Measurements from ENCODE around the gene FBXO38. TPM values are rescaled to one million over a fixed set of nuclear protein-coding genes. Genes with fewer than 3 reads are reported as not detected.

The FBXO38 gene
- total RNA-seq, 4 donors from 2014 or later = 70.0 to 182 (median 79.3) TPM

DNA sequence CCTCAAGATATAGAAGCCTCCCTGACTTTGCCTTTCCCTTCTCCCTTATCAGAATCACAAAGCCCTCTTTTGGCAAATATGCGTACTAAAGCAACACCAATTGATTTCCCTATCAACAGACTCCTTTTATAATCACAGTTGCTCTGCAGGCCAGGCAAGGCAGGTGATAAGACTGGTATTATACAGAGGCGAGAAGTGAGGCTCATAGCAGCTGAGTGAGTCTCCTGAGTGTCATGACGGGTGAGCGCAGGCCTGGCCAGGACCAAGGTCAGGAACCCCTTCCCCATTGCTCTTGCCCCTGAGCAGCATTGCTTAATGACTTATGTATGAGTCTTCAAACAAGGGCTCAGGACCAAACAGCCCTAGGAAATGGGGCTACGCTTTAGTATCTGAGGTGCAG is 70.8 kb downstream of the FBXO38 start:
- WGBS, 2 donors (ENCODE audit: low coverage in 1 of 2) = 91 to 100% methylated on average over 1 to 5 of the region's 5 CpGs
- Histone ChIP-seq H3K4me3 (no peak overlapping the region), H3K27ac (no peak overlapping the region), H3K36me3 (no peaks in the 10 kb centered on the region), H3K4me1 (no peaks in the 10 kb centered on the region), H3K9me3 (no peaks in the 10 kb centered on the region), H3K27me3 (no peaks in the 10 kb centered on the region)
- intact Hi-C loops (cut with DNase I; ENCODE audit: low total_unique reads) (no loop called here), in situ Hi-C loops (cut with MboI; ENCODE audit: low pct_ligation_motif_present in 1 of 4, low pct_unique_long_range_greater_than_20kb in 1 of 4, low sequenced_read_pairs in 3 of 4) (no loop called here)
- TF ChIP-seq, protein P1, sequence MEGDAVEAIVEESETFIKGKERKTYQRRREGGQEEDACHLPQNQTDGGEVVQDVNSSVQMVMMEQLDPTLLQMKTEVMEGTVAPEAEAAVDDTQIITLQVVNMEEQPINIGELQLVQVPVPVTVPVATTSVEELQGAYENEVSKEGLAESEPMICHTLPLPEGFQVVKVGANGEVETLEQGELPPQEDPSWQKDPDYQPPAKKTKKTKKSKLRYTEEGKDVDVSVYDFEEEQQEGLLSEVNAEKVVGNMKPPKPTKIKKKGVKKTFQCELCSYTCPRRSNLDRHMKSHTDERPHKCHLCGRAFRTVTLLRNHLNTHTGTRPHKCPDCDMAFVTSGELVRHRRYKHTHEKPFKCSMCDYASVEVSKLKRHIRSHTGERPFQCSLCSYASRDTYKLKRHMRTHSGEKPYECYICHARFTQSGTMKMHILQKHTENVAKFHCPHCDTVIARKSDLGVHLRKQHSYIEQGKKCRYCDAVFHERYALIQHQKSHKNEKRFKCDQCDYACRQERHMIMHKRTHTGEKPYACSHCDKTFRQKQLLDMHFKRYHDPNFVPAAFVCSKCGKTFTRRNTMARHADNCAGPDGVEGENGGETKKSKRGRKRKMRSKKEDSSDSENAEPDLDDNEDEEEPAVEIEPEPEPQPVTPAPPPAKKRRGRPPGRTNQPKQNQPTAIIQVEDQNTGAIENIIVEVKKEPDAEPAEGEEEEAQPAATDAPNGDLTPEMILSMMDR (IDR thresholded peaks at IDR 0.05) = no peak
- TF ChIP-seq EP300 (IDR thresholded peaks at IDR 0.05; ENCODE audit: low read depth) = no peak
- TF ChIP-seq POLR2A (IDR thresholded peaks at IDR 0.05) = no peak
- DNase-seq = no peak

DNA sequence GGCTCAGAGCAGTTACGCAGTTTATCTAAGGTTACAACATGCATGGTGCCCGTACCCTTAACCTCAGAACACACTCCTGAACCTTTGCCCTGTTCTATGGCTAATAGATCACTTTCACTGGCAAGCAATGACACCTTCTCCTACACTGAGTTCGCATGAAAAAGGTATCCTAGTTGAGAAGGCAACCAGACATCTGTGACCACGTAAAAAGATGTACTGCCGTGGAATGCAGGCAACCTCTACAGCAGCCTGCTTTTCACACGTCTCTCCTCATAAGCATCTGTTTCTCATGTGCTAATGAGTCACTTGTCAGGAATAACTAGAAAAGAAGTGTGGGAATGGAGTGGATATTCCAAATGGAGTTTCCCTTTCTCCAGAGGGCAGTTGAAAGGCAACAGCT is 71.4 kb downstream of the FBXO38 start:
- DNase-seq = no peak
- WGBS, 2 donors (ENCODE audit: low coverage in 1 of 2) = 85 to 100% methylated on average over 1 to 6 of the region's 6 CpGs
- no peaks in the 10 kb centered on the region for H3K36me3 ChIP-seq
- intact Hi-C loops (cut with DNase I; ENCODE audit: low total_unique reads) (no loop called here), in situ Hi-C loops (cut with MboI; ENCODE audit: low pct_ligation_motif_present in 1 of 4, low pct_unique_long_range_greater_than_20kb in 1 of 4, low sequenced_read_pairs in 3 of 4) (no loop called here)
- H3K4me1 ChIP-seq = no peaks in the 10 kb centered on the region
- no peak overlapping the region for H3K4me3 ChIP-seq
- no peak overlapping the region for H3K27ac ChIP-seq
- H3K9me3 ChIP-seq = no peaks in the 10 kb centered on the region
- TF ChIP-seq POLR2A (IDR thresholded peaks at IDR 0.05) (no peak), POLR2AphosphoS5 (IDR thresholded peaks at IDR 0.05) (no peak), EP300 (IDR thresholded peaks at IDR 0.05; ENCODE audit: low read depth) (no peak)
- TF ChIP-seq, protein P1 (IDR thresholded peaks at IDR 0.05) = no peak
- H3K27me3 ChIP-seq = no peaks in the 10 kb centered on the region

DNA sequence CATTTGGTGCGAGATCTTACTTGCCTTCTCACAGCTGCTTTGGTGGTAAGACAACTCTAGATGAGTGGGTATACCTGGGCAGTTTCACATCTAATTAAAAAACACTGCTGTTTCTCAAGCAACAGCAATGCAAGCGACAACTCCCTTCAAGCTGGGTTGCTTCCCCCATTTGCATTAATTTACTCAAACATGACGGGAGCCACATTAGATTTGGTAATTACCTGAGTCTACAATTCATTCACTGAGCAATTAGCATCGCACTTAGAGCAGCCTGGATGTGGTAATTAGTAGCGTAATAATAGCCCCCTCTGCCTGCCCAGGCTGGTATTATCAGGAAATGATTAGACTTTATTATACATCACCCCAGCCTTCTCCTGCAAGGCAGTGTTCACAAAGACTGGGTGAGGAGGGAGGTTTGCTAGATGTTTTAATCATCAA is 73.4 kb downstream of the FBXO38 start:
- no peaks in the 10 kb centered on the region for H3K9me3 ChIP-seq
- H3K4me1 ChIP-seq = no peaks in the 10 kb centered on the region
- intact Hi-C loops (cut with DNase I; ENCODE audit: low total_unique reads) (no loop called here), in situ Hi-C loops (cut with MboI; ENCODE audit: low pct_ligation_motif_present in 1 of 4, low pct_unique_long_range_greater_than_20kb in 1 of 4, low sequenced_read_pairs in 3 of 4) (no loop called here)
- H3K36me3 ChIP-seq = no peaks in the 10 kb centered on the region
- no peaks in the 10 kb centered on the region for H3K27me3 ChIP-seq
- no peak overlapping the region for H3K27ac ChIP-seq
- no peak overlapping the region for H3K4me3 ChIP-seq
- no peak for DNase-seq
- no peak for TF ChIP-seq POLR2AphosphoS5 (IDR thresholded peaks at IDR 0.05)
- TF ChIP-seq, protein P1 (IDR thresholded peaks at IDR 0.05) = no peak
- no peak for TF ChIP-seq EP300 (IDR thresholded peaks at IDR 0.05; ENCODE audit: low read depth)
- TF ChIP-seq POLR2A (IDR thresholded peaks at IDR 0.05) = no peak
- WGBS, 2 donors (ENCODE audit: low coverage in 1 of 2) = 60 to 75% methylated on average over 2 to 5 of the region's 5 CpGs

DNA sequence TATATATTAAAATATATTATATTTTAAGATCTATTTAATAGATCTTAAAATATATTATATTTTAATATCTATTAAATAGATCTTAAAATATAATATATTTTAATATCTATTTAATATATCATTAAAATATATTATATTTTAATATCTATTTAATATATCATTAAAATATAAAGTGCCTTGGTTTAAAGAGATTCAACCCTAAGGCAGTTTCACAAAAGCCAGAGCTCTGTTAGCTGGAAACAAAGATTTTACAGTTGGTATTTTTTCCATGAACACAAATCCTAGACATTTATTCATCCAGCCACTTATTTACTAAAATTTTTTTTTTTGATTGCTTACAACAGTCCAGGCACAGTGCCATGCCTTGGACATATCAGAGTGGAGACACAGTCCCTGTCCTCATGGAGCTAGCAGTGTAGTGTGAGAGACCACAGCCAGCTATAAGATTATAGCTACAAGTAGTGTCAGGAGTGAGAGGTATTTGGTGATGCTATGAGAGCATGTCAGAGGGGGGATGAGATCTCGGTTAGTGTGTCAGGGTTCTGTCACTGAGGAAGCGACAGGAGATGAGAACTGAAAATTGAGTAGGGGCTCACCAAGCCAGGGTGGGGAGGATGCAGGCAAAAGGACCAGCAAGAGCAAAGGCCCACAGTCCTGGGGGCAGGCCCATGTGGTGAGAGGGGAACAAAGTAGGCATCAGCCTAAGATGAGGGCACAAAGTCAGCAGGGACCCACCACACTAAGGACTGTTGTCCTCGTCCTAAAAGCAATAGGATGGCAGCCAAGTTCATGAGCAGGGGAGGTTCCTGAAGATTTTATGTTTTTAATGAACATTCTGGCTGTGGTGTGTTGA is 74.5 kb downstream of the FBXO38 start:
- no peaks in the 10 kb centered on the region for H3K9me3 ChIP-seq
- H3K4me1 ChIP-seq = no peaks in the 10 kb centered on the region
- WGBS, 2 donors (ENCODE audit: low coverage in 1 of 2) = 90% methylated on average over 3 of the region's 3 CpGs; no CpG with 5 or more reads in 1 of the 2 donors
- DNase-seq = no peak
- no peak overlapping the region for H3K27ac ChIP-seq
- H3K4me3 ChIP-seq = no peak overlapping the region
- H3K36me3 ChIP-seq = no peaks in the 10 kb centered on the region
- intact Hi-C loops (cut with DNase I; ENCODE audit: low total_unique reads) (no loop called here), in situ Hi-C loops (cut with MboI; ENCODE audit: low pct_ligation_motif_present in 1 of 4, low pct_unique_long_range_greater_than_20kb in 1 of 4, low sequenced_read_pairs in 3 of 4) (no loop called here)
- no peaks in the 10 kb centered on the region for H3K27me3 ChIP-seq
- TF ChIP-seq, protein P1 (IDR thresholded peaks at IDR 0.05) = no peak
